Activated CD4-positive, CD25-positive, alpha-beta regulatory T cell treated with anti-CD3 and anti-CD28 coated beads, Interleukin-2, amount 50 U/mL, for 24 hours (primary cell): ENCODE measurements around the gene YTHDC2.
A peak's percentile ranks its signal among the peaks of the same experiment; 100 is the strongest.

Experiments used
- ATAC-seq, 2 donors: fragments of 150-1000 bp; cut with Tn5 transposase; one replicate each; pipeline ENCODE4 v1.10.0; 2021; ENCODE audit warnings: mild to moderate bottlenecking in 1 of 2, moderate library complexity in 1 of 2

The YTHDC2 gene

GRCh38 chr5:113606298-113607134 lies 93.0 kb downstream of the YTHDC2 start:
- peak; percentile 55 to 64 for ATAC-seq

- ATAC-seq = no peak
Observed at GRCh38 chr5:113607361-113607760, 93.9 kb downstream of the YTHDC2 start.

GRCh38 chr5:113608113-113608596 lies 94.7 kb downstream of the YTHDC2 start:
- no peak for ATAC-seq

- peak; percentile 41 to 48 for ATAC-seq
Observed at GRCh38 chr5:113612060-113612496, 98.6 kb downstream of the YTHDC2 start.

- no peak for ATAC-seq
Observed at GRCh38 chr5:113614191-113614590, 100.7 kb downstream of the YTHDC2 start.

- no peak for ATAC-seq
Observed at GRCh38 chr5:113615708-113616107, 102.2 kb downstream of the YTHDC2 start.

GRCh38 chr5:113617191-113617796 lies 103.8 kb downstream of the YTHDC2 start:
- no peak for ATAC-seq

- ATAC-seq = no peak
Observed at GRCh38 chr5:113632996-113633395, 119.5 kb downstream of the YTHDC2 start.

- ATAC-seq = no peak
Observed at GRCh38 chr5:113634957-113635356, 121.5 kb downstream of the YTHDC2 start.

- no peak for ATAC-seq
Observed at GRCh38 chr5:113641715-113642114, 128.2 kb downstream of the YTHDC2 start.
